GM18867 (cell line): ENCODE results near the gene ZDHHC13.

Source experiments
- ATAC-seq: cut with Tn5 transposase; IDR thresholded peaks from one replicate; pipeline ENCODE4 v1.9.1; 2021; ENCODE audit warnings: mild to moderate bottlenecking, moderate library complexity; ENCODE audit not compliant: unreplicated experiment

The ZDHHC13 gene

DNA sequence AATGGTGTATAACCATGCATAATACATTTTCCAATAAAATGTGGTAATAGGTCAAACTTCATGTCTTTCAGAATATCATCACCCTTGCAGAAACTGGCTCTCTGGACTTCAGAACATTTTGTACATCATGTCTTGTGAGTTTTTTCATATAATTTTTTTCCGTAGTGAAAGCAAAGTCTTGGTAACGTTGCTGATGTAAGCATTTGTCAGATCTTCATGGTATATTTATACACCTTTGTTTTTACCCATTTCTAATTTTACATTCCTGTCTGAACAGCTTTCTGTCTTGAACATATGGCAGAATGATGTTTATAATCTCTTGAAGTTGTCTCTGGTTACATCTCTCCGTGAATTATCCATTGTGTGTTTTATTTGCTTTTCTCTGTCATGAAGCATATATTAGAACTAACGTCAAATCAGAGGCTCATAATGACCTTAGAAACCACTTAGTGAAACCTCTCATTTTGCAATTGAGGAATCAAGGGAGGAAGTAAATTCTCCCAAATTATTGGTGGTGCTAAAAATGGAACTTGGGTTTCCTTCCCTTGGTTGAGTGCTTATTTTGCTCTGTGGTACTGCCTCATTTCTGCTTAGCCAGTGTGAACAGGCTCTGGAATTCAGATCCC is 47.4 kb downstream of the ZDHHC13 start:
- no peak for ATAC-seq

DNA sequence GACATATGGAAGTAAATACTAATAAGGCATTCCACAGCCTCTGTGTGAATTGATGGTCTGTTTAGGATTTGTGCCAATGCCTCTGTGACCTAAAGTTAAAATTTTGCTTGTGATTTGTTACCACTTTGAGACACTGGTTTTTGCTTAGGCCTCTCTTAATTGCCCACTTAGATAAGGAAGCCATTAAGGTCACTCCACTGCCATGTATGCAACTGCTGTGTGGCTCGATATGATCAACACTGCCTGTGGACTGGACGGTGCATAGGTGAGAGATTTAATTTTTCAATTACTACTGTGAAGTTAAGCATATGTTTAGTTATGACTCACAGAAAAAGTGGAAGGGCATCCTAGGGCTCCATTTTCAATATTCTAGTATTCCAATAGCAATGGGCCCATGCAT is 47.9 kb downstream of the ZDHHC13 start:
- ATAC-seq = no peak

DNA sequence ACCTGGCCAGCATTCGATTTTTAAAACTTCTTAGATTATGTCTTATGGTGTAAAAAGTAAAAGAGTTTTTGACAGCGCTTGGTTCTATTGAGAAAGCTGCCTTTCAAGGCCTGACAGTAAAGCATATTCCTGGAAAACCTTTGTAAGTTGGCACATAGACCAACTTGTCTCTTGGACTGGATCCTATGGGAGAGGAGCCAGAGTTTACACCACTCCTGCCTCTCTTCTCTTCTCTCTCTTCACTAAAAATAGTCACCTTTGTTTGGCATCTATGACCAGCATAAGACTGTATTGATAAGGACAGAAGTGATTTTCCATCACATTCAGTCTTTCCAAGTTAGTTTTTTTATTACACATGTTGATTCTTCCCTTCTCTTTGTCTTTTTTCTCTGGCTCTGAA is 51.1 kb downstream of the ZDHHC13 start:
- ATAC-seq = no peak

DNA sequence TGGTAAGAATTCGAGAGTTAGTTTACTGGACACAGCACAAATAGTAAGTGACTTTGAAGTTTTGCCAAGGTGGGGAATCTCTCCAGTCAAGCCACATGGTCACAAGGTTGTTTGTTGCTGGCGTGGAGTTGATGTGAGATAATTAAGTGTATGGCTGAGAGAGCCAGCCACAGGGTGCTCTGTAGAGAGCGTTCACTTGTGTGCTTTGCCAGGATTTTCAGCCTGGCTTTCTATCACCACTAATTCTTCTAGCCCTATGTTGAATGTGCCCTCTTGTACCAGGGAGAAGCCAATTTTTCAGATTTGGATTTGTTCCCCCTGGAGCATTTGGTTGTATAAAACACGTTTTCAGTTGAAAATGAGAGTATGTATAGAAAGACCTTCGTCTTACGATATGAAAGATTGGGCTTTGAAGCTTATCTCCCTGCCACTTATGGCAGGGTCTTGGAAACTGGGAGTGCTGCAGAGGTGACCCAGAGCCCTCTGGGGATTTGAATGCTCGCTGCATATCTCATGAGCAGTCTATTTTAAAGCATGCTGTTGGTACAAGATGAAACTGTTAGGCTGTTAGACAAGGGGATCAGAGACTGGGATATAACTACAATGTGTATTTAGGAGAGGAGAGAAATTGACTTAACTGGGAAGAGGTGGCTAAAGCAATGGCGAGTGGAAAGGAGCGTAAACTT is 56.2 kb downstream of the ZDHHC13 start:
- no peak for ATAC-seq

DNA sequence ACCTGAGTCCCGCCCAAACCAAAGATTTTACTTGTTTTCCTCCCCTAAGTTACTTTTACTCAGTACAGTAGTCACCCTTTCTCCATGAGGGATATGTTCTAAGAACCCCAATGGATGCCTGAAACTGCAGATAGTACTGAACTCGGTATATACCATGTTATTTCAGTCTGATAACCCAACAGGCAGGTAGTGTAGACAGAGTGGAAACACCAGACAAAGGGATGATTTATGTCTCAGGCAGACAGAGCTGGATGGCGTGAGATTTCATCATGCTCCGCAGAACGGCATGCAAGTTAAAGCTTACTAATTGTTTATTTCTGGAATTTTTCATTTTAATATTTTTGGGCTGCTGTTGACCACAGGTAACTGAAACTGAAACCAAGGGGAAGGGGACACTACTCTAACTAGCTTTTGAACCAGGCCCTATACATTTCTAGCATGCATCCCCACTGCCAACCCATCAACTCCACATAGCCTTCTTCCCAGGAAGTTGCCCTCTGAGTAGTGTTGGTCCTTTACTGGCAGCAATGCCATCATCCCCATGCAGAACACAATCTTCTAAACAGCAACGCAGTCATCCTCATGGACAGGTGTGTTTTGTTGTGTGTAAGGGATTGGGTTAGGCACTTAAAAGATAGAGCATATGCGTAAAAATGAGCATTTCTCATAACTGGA is 57.1 kb downstream of the ZDHHC13 start:
- ATAC-seq = no peak

DNA sequence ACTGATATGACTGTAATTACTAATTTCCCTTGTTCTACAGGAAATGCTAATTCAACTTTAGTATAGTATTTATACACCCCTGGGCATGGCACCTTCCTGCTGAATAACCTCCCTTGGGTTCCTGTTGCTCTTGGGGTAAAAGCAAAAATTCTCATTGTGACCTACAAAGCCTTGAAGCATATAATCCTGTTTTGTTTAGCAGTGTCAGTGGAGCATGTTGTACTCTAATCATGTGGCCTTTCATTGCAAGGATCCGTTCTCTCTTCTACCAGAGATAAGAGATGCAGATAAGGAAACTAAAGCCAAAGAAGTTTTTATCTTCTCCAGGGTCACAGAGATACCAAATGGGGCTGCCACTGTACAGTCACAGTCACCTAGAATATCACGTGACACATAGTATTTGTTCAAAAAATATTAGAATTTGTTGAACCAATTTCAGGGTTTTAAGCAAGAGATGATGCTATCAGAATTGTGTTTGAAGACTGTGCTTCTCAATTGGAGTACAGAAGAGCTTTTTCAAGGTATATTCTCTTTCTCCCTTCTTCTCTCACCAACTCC is 59.7 kb downstream of the ZDHHC13 start:
- ATAC-seq = no peak

DNA sequence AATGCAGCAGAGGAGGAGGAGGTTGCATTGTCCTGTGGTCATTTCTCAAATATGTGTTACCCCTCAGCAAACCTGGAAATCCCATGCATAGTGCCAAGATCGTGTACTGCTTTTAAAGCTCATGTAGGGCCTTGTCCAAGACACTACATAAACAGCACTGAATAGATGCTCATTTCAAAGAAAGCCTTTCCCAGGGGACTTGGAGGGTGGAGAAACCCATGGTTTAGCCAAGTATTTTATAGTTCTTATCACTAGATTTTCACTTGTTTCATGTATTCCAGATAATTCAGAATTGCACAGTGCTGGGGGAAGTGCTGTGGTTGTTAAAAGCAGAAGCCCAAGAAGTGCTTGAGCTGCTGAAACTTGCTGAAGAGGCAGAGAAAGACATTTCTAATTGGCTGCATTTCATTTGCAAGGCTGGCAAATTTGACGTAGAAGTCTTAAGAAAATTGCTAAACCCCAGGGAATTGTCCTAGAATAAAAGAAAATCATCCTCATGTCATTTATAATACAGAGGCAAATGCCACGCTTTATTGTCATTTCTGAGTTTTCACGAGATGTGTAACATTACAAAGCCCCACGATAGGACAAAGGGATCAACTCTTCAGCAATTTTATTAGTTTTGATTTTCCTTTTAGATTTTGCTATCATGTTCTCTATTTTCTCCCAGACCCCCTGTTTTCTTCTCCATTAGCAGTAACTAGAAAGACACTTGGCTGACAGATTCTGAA is 64.7 kb downstream of the ZDHHC13 start:
- ATAC-seq = no peak

DNA sequence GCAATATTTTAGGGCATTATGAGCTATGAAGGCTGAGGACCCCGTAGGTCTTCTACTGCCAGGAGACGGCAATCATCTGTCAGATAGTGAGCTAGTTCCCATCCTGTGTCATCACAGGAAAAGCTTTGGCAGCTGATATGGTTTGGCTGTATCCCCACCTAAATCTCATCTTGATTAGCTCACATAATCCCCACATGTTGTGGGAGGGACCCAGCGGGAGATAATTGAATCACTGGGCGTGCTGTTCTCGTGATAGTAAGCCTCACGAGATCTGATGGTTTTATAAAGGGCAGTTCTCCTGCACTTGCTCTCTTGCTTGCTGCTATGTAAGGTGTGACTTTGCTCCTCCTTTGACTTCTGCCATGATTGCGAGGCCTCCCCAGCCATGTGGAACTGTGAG is 66.7 kb downstream of the ZDHHC13 start:
- no peak for ATAC-seq

DNA sequence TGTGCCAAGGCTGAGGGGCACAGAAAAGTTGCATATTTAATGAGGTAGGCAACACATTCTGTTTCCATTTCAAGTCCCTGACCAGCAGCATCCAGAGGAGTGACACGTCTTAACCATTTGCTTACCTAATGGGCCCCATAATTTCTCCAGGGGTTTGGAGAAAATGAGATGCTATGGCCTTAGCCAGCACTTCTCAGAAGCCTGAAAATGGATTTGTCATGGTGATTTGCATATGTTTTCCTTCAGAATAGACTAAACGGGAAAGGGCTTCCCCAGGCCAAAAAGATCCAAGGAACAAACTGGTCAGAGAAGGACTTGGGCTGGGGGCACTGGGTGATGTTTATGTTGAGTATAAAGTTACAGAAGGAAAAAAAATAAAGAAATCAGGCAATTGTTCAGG is 68.1 kb downstream of the ZDHHC13 start:
- no peak for ATAC-seq

DNA sequence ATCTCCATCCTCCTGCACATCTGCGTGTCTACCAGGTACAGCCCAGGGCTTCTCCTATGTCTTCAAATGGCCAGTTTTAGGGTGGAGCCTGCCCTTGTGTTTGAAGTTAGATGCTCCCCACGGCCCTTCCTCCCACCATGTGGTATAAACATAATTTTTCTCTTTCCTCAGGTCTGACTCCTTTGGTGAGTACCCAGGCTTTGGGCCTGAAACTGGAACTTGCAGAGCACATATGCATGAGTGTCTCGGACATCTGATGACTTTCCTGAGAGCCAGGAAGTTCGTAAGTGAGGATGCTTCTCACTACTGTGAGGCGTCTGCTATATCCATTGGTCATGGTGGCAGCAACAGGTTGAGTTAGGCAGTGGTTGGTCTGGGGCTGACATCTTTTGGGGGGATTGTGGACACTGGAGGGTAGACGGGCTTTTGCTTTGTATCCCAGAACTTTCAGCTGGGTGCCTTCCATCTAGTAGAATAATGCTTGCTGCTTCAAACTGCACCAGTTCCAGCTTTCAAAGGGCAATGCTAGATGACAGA is 68.6 kb downstream of the ZDHHC13 start:
- ATAC-seq = no peak

DNA sequence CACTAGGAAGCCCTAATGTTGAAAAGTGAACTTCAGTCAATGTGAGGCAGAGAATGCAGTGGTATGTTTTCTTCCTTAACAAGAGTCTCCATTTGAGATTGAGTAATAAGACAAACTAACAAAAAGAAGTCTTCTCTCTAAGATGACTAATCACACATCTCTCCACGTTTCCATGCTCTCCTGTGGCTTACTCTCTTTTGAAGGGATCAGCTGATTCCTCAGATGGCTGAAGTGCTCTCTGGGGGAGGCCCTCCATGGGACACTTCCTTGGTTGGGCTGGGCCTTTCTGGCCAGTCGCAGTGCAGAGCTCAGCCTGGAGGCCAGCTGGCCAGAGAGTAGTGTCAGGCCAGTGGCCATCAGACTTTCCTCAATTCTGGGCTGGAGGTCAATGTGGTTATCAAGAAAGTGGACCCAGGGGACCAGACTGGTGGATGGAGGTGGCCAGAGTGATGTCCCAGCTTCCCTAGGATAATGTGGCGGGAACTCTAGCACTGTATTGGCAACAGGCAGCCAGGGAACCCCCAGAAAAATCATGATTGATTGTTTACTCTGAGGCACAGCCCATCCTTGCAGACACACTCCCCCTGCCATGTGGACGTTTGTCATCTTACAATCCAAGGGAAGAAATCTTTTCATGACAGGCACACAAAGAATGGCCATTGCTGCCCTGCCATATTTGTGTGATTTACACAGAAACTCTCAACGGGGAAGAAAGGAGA is 70.3 kb downstream of the ZDHHC13 start:
- no peak for ATAC-seq

DNA sequence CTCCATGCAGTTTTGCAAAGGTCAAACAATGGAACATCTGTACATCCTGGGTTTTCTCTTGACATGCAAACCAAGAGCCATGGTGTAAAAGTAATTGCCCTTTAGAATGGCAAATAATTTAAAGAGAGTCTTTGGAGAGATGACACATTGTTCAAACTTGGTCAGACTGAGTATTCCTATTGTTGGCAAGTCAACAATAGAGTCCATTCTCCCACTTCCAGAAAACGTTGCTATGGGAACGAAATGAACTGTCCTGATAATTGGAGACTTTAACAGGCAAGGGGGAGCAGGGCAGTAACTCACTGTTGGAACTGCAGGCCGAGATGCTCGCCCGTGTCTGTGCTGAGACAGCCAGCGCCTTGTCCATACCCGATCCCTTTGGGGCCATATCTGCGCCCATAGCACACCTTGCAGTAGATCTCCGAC is 70.9 kb downstream of the ZDHHC13 start:
- ATAC-seq = no peak

DNA sequence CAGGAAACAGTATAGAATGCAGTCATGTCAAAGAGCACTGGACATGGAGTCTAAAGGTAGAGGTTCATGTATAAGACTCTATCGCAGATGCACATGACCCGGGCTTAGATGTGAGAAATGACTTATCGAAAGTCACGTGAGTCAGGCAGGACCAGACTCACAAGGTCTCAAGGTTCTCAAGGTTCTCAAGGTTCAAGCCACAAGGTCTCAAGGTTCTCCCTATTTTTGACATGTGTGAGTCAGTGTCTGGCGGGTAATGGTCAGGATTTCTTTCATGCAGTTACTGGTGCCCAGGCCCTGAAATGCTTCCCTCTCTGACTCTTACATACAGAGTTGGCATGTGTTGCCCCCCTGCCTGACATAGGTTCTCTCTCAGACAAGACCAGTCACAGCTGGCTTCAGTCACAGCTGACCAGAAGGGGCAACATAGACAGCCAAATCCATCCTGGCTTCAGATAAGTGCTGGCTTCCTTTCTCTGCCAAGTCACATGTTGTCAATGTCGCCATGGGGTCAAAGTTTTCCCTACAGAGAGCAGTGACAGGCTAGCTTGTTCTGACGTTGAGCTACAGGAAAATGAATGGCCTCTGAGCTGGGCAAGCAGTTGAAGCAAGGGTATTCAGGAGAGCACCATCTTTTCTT is 74.7 kb downstream of the ZDHHC13 start:
- no peak for ATAC-seq

DNA sequence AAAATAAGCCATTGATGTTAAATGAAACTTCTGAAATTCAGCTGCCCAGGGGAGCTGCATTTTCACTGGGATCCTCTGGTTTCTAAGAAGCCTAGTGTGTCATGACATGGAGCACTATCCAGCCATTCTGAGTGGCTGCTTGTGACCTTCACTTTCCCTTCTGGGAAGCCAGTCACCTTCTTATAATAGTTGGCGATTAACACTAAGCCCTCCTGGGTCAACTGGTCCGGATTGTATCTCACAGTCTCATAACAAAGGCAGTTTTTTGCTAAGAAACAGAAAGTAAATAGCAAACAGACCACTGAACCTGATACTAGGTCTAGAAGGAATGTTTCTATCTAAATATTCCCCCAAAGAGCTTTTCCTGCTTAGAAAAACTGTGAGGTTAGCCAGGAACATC is 76.9 kb downstream of the ZDHHC13 start:
- no peak for ATAC-seq

DNA sequence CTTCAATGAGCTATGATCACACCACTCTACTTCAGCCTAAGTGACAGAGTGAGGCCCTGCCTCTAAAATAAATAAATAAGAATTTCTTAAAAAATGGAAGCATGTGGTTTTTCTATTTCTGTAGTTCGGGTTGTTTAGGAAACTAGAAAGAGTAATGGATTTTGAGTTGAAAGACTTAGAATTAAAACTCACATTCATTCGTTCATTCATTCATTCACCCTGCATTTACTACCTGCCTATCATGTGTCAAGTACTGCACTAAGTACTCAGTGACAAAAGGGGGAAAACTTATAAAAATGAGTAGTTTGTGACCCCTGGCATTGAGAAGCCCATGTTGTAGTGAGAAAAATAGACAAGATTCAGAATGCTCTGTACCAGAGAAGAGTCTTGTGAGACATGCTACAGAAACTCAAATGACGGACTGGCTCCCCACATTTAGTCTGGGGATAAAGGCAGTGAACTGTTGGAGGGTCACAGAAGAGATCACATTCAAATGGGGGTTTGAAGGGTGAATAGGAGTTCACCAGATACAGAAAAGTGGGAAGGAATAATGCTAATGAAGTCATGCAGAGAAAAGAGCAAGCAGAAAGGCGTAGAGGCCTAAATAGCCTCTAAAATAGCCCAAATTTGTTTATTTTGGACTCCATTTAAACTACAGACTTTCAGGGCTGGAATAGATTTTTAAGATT is 77.8 kb downstream of the ZDHHC13 start:
- ATAC-seq = no peak

DNA sequence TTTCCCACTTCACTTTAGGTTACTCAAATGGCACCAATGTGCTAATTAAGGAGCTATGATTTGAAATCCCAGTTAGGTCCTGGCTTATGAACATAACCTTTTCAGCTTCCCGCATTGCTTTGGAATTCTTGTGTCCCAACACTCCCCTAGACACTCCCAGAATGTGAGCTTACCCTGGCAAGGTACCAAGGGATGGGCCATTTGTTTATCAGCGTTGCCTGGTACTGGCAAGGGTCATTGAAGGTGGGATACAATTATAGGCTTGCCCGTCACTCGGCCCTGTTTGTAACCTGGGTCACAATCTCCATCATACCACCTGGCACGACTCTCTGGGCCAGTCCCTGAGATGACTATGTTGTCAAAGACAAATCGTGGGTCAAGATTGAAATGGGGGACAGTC is 79.5 kb downstream of the ZDHHC13 start:
- ATAC-seq = no peak

DNA sequence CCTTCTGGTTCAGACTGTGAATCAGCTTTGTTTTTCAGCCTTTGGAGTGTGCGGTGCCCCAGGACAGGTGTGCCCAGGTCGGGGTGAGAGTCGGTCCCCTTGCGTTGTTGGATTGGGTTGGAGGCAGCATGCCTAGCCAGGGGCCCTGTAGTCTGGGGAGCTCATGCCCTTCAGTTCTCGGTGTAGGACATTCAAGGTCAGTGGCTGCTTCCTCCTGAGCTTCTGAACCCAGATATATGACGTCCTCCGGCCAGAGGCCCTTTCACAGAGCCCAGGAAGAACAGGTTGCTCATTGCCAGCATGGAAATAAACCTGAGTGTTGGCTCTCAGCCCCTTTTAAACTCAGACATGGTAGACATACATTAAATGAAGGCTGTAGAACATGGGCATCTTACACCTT is 82.1 kb downstream of the ZDHHC13 start:
- no peak for ATAC-seq

DNA sequence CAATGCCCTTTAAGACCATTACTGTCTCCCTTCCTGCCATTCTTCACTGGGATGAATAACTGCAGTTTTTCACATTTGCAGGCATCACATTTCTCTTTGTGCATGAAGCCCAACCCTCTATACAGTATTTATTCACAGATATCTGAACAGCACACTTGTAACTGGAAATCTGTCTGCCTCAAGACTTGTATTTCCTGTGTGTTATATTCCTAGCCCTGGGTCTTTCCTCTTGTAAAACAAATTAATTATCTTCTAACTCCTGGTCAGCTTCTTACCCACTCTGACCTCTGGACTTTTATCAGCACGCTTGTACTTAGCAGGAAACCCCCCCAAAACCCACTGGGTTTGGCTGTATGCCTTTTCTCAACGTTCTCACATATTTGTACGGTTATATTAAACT is 82.8 kb downstream of the ZDHHC13 start:
- ATAC-seq = no peak

DNA sequence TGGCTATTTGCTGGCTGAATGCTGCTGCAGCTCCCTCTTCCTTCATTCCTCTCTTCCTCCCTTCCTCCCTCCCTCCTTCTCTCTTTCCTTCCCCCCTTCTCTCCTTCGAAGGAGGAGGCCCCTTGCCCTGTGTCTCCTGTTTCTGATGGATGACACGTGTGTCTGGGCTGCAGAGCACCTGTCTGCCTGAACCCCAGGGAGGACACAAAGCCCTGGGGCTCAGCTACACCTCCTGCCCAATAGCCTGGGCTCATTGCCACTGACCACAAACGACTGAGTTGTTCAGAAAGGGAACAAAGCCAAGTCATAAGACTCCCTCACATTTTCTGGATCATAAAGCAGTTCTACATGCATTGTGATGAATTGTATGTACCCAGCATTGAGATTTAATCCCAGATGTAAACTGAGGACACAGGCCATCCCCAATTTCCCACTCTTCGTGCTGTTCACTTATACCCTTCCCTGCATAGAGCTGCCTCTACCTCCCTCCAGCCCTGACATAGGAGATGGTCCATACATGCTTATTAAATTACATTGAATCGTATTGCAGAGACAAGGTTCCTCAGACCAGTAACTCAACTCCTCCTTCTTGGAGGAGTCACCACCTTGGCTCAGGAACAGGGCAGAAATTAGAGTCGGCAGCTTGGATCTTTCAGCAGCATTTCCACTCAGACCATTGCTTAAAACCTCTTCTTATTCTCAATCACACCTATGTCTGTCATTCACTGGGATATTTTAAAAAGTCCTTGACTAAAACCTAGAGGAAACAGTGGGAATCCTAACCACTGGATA is 83.6 kb downstream of the ZDHHC13 start:
- no peak for ATAC-seq
